Measurements from ENCODE around the gene CR2.

GRCh38 chr1:207412845-207413244 is 41.3 kb upstream of the CR2 start:
- TF ChIP-seq CTCF (IDR thresholded peaks at IDR 0.05): no peak
- no peak for TF ChIP-seq POLR2A (IDR thresholded peaks at IDR 0.05)
